Endometrium (tissue), 2 donors: ENCODE data around the gene MACROD2.

Experiments
- FAIRE-seq: peaks from 2 replicates; lab custom pipeline; 2012; peaks lifted over from hg19 to GRCh38; lab: Jason Lieb, UNC
- donor health status: control.
- donor health status: control.

MACROD2 gene

DNA sequence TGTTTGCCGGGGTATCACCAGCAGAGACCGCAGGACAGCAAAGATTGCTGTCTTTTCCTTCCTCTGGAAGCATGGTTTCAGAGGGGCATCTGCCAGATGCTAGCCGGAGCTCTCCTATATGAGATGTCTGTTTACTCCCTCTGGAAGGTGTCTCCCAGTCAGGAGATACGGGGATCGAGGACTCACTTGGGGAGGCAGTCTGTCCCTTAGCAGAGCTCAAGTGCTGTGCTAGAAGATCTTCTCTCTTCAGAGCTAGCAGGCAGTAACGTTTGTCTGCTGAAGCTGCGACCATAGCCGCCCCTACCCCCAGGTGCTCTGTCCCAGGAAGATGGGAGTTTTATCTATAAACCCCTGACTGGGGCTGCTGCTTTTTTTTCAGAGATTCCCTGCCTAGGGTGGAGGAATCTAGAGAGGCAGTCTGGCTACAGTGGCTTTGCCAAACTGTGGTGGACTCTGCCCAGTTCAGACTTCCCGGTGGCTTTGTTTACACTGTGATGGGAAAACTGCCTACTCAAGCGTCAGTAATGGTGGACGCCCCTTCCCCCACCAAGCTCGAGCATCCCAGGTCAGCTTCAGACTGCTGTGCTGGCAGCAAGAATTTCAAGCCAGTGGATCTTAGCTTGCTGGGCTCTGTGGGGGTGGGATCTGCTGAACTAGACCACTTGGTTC, 475.0 kb downstream of the MACROD2 start:
- FAIRE-seq: no peak

DNA sequence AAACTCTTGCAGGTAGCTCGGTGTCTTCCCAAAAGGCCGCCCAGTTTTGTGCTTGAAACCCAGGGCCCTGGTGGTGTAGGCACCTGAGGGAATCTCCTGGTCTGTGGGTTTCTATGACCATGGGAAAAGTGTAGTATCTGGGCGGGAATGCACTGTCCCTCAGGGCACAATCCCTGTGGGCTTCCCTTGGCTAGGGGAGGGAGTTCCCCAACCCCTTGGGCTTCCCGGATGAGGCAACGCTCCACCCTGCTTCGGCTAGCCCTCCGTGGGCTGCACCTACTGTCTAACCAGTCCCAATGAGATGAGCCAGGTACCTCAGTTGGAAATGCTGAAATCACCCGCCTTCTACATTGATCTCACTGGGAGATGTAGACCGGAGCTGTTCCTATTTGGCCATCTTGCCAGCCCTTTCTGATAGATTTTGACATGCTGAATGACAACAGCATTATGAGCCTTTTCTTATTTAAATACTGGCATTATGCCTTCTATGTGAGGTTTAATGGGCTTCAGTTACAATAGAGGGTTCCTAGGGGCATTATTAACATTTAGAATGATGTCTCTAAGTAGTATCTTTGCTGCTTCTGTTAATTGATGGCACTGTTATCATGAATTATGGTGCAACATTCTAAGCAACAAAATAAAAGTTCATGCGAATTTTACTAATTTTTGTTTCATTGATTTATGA, 475.8 kb downstream of the MACROD2 start:
- no peak for FAIRE-seq

DNA sequence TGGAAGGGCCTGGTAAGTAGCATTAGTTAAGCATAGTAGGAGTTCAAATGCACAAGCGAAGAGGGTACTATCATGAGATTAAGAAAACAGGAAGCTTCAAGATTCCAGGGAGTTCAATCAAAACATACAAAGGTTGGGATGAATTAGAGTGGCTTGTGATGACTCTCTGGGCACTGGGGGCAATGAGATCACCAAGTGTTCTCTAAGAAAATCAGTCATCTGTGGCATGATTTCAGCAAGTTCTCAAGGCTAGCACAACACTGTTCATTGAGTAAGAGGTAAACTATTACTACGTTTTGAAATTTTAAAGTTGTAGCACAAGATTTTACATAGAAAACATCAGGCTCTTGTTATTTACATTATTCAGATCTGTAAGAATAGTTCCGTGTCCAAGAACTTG, 481.8 kb downstream of the MACROD2 start:
- no peak for FAIRE-seq

DNA sequence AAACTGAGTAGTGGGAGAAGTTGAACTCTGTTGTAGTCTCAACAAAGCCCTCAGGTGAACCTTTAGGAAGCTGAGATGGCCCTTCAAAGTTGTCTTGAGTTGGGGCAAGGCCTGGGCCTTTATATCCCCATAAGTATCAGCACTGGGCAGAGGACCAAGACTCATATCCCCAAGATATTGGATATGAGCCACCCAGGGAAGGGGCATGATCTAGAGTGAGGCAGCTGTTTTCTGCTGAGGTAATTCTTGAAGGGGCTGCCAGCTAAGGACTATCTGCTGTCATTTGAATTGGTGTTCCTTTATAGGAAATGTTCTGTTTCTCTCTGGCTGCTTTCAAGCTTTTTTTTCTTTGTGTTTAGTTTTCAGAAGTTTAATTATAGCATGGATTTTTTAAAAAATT, 482.8 kb downstream of the MACROD2 start:
- no peak for FAIRE-seq

DNA sequence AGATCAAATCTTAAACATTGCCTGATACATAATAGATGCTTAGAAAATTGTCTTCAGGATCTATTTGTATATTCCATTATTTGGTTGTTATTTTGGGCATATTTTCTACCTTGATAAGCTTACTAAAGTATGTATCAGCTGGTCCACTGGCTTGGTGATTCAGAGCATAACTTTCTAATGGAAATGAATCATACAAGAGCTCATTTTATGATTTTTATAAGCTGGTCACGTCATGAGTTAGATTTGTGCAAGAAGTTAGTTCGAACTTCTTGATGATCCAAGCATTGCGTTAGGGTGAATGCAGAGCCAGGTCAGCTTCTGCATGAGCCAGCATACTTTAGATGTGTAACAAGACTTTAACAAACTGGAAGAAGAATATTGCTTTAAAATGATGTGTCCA, 486.5 kb downstream of the MACROD2 start:
- FAIRE-seq: no peak

DNA sequence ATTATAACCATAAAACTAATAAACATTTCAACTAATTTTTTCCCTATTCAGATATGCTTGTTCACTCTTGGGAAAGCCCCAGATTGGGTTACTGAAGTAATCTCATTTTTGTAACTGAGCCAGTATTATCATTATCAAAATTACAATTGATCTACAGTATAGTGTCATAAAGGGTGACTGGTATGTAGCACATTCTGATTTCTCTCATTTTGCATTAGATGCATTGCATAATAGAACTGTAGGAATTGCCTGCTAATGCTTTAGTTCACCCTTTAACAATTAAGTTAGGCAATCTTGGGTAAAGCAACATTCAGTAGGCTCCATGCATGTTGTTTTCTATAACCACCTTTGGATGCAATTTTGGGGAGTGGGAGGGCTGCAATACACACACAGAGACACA, 492.9 kb downstream of the MACROD2 start:
- no peak for FAIRE-seq

DNA sequence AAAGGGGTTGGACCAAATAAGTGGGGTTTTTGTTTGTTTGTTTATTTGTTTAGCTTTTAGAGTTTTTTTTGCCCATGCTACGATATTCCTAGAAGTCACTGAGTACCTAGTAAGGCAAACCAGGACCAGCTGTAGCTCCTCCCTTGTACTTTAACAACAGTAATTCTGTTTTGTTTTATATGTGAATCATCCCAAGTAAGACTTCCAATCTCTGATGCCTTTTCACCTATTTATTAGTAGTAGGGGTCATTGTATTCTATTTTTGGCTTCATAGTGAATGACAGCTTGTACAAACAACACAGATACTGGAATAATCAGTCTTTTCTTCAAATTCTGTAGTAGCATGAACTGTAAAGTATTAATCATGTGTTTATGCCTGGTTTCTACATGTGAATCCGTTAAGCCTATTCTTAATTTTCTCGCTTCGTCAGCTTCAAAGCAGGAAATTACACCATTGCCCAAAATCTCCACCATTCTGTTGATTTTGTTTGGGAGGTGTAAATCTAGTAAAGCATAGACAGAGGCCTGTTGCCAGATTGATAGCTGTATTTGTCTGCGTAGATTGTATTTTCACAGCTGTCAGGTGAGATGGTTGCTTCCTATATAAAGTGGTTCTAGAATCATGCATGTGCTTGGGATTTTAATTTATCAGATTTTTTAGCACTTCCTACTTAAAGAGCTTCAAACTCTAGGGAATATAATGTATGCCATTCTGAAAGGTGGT, 493.6 kb downstream of the MACROD2 start:
- no peak for FAIRE-seq

DNA sequence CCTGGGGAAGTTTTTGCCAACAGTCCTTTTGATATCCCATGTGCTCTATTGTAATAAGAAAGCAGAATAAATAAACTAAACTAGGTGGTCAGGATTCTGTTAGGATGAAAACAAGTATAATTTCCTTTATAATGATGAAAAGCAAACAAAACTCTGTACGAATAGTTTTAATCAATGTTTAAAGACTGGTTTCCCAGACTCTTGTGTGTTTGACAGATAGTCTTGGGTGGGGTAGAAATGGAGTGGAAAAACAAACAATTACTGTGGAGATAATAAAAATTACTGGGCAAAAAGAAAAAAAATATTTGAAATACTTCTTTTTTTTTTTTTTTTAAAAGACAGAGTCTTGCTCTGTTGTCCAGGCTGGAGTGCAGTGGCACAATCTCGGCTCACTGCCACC, 494.2 kb downstream of the MACROD2 start:
- no peak for FAIRE-seq

DNA sequence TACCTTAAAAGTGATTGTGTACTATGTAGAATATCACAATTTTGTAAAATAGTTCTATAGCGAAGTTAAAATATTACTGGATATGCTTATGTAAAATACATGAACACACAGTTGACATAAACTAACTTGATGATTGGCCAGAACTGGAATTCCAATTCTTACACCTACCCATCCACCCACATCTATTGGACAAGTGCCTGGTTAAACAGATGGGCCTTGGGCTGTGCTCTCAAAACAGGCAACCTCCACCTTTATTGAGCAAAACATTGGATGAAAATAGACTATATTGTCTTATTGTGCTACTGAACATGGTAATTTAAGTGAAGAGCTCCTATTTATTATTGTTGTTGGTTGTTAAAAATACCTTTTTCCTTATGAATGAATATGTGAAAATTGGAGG, 496.1 kb downstream of the MACROD2 start:
- no peak for FAIRE-seq

DNA sequence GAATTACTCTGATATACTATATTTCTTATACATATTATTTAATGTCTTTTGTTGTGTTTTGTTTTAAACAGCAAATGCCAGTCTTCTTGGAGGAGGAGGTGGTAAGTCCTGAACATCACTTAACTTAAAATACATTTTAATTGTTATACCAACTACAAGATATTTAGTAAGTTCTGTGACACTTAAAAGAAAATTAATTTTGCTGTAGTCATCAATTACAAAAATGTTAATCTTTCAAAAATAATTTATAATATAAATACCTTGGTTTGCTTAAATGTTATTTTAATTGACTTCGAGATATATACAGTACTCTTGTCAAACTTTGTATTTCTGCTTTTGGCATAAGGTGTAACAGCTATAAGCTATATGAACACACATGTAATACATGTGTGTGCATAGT, 498.1 kb downstream of the MACROD2 start:
- FAIRE-seq: no peak

DNA sequence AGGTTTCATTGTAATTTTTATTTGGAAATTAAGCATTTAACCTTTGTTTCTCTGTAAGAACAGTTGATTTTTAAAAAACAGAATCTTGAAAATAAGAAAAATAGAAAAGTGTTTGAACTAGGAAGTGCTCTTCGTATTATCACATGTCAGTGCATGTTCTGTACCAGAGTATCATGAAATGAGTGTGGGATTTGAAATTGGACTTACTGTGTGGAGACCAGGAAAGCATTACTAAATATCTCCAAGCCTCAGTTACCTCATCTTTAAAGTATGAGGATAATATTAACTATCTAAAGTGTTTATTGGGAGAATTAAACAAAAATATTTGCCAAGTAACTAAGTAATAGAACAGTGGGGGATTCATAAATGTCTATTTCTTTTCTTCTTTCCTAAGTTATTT, 499.0 kb downstream of the MACROD2 start:
- FAIRE-seq: no peak

DNA sequence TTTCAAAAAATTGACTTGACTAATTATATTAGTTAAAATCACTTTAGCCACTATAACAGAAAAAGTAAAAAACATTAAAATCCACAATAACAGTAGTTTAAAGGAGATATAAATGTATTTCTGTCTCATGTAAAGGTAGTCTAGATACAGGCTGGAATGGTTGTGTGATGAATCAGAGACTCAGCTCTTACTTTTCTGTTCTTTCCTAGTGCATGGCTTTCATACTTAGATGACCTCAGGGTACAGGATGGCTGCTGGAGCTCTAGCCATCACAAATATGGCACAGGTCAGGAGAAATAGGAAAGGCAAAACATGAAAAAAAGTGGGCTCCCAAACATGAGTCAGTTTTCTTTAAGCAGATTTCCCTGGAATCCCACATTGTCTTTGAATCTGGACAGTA, 499.8 kb downstream of the MACROD2 start:
- no peak for FAIRE-seq

DNA sequence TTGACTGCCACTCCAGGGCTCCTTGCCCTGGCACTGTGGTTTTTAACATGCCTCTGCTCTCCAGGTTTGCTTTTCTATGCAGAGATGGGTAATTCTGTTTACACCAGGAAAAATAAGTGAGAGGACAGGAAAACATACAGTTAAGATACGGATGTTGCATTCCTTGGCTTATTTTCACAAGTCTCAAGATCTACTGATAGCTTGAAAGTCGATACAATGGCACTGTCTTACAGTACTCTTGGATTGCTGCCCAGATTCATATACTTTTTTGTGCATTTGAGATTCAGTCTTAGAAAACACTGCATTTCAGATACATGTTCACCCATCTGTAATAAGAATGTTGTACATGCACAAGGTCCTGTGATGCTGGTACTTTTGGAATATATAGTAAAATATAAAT, 501.7 kb downstream of the MACROD2 start:
- FAIRE-seq: no peak

DNA sequence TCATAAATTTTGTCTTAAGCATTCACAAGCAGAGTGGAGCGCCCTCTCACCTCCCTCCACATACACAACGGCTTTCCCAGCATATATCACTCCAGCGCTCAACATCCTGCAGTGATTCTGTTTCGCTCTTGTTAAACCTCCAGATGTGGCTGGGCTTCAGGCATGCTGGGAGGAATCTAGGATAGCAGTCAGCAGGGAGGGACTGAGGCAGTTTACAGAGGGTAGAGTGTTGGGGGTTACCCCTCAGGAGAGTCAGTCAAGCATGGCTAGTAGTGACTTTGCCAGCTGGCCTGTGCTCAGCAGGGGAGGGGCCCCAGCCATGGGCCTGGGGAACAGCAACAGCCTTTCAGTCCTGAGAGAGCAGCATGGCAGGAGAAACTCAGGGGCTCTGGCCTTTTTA, 503.5 kb downstream of the MACROD2 start:
- no peak for FAIRE-seq

DNA sequence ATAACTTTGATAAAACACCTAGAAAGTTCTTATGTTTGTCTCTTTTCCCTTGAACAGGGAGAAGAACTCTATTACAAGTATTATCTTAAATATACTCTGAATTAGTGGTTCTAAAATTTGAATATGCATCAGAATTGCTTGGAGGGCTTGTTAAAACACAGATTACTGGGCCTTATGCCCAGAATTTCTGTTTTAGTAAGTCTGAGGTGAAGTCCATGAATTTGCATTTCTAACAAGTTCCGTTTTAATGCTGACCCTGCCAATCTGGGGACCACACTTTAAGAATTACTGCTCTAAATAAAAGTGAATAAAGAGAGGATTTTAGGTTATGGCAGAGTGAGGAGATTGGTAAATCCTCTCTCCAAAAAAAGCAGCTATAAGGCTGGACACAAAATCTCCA, 510.2 kb downstream of the MACROD2 start:
- FAIRE-seq: no peak

DNA sequence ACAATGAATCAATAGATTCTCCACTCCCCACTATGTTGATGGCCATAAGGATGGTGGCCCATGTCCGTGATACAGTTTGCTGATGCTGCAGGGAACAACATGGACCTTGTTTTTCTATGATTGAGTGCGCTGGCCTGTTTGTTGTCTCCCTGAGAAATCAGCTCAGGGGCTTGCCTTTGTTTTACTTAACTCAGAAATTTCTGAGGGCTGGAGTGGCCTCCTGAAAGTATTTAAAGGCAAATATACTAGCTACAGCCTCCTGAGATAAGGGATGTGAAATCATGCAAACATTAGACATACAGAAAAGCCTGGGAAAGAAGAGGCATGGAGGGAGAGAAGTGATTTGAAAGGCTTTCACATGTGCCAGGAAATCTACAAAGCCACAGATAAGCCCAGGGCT, 512.4 kb downstream of the MACROD2 start:
- no peak for FAIRE-seq

DNA sequence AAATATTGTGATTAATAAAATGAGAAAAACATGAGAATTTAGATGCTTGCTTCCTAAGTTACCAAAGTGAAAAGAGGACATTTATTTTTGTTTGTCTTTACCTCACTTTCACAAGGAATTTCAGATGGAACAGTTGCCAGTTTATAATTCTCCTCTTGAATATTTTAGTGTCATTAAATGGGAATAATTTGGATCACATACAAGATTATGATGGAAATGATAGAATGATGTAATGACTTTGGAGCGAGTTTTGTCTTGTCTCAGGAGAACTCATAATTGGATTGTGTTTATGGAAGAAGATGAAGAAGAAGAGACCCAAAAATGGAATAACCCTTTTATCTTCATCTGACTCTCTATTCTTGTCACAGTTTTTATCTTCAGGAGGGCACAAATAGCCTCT, 515.0 kb downstream of the MACROD2 start:
- no peak for FAIRE-seq

DNA sequence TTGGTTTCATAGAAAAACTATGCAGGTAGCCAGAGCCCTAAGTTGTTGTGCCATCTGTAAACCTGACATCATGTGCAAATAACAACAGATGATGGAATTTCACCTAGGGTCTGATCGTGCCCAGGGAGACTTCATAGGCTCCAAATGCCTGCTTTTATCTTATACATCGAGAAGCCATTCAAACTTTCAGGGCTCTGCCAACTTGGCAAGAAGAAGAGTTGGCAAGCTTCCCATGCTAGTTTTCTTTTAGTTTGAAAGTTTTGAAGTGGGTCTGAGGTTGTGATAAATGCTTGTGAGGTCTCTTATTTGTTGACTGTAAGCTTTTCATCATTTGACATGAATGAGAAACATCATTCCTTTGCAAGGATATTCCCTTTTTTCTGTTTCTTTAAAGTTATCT, 517.5 kb downstream of the MACROD2 start:
- no peak for FAIRE-seq

DNA sequence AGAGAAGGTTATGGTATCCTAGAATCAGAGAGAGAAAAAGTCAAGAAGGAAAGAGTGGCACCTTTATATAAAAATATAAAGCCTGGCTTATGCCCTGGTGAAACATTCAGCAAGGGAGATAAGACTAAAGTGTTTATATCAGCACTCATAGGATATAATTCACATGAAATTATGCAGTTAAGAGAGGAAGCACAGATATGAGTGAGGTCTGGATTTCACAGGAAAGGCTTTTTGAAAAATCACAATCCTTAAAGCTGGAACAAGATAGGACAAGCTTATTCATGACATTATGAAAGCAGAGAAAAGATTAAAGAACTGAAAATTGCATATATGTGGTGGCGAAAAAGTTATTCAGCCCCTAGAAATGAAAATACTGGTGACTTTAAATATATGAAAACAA, 523.3 kb downstream of the MACROD2 start:
- FAIRE-seq: no peak

DNA sequence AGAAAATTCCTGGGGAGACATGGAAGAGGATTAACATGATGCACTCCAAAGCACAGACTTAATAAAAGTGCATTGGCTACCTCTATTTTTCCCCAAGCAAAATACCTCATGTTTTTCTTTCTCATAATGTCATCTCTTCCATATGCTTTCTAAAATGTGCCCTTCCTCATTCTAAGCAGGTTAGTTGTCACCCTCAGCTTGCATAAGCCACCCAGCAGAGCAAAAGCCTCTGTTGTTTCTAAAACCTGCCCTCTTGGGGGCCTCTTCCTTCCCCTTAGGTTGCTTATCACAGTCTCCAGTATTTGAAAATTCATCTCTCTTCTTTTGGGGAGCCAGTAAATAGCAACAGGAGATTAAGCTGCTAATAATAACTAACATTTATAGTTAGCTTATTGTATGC, 525.7 kb downstream of the MACROD2 start:
- FAIRE-seq: no peak

DNA sequence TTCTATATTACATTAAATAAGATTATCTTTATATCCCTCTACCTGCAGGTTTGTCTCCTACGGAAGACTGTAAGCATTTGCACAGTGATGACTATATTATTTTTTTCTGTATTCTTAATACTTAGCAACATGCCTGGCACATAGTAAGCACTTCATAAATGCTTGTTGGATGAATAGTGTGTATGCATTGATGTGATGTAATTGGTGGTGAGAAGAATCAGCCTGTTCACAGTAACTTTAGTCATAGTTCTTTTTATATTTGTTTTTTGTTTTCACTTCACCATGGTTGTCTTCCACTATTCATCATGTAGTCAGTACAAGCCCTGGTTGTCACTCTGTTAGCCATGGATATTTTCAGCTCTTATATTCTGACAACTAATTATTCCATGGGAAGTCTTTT, 526.1 kb downstream of the MACROD2 start:
- FAIRE-seq: no peak

DNA sequence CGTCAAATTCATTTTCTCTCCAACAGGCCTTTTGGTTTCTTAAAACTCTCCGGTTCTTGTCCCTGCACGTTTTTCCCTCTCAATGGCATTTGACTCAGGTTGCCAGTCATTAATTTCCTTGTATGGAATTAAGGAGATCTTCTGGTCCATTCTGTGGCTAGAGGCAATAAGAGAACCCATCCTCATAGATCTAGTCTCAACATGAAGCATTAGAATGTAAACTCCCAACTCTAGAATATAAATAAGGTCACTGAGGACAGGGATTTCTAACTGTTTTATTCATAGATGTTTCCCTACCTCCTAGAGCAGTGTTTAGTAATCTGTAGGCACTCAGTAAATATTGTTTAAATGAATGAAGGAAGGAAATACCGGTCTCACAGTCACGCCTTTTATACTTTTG, 527.3 kb downstream of the MACROD2 start:
- FAIRE-seq: no peak

DNA sequence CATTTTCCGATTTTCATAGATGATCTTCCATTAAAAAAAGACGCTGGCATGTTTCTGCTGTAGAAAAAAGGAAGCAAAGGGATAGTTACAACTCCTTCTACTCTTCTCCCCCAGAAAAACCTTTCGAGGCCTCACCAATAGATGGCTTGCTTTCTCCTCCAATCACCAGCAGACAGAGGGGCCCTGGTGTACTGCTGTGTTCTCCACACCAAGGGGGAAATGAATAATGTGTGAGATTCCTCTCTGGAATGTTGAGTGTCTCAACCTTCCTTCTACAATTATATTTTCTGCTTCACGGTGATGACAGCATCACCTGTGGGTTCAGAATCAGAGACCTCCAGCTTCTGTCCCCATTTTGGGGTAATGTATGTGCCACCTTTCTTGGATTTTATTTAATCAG, 527.8 kb downstream of the MACROD2 start:
- no peak for FAIRE-seq

DNA sequence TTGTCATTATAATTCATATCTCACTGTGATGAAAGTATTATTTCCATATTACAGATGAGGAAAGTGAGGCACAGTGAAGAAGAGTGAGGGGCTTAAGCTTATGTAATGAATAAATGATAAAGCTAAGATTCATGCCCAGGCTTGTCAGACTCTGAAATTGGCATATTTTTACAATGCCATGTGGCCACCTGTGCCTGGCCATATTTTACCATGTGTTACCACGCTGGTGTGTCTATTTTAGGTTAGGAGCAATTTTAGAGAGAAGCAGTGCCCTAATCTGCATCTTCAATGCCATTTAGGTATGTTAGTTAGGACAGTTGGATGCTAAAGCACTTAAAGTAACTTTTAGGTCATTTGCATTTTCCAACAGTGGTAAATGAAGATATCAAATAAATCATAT, 530.1 kb downstream of the MACROD2 start:
- no peak for FAIRE-seq
